Osteocyte (in vitro differentiated cells): ENCODE measurements around the gene MYO1D. TPM values are rescaled to one million over a fixed set of nuclear protein-coding genes. Genes with fewer than 3 reads are reported as not detected.
"Not testable (repeated sequence)": the region's sequence is repeated elsewhere in the genome, so short reads cannot be mapped to it uniquely, and the experiment has no call there.

Source experiments
- DNase-seq: peaks from one replicate; pipeline ENCODE4 v3.0.0; 2021; ENCODE audit warnings: mixed read lengths; ENCODE audit not compliant: unreplicated experiment; ENCODE audit errors: extremely low spot score
- H3K27ac Mint-ChIP-seq: one replicate; pipeline ENCODE4 v1.8.0; 2021; ENCODE audit warnings: mild to moderate bottlenecking, mixed read lengths; ENCODE audit not compliant: unreplicated experiment
- H3K27me3 Mint-ChIP-seq: one replicate; pipeline ENCODE4 v1.8.0; 2021; ENCODE audit warnings: mixed read lengths; ENCODE audit not compliant: unreplicated experiment
- H3K36me3 Mint-ChIP-seq: one replicate; pipeline ENCODE4 v1.8.0; 2021; ENCODE audit warnings: mixed read lengths; ENCODE audit not compliant: unreplicated experiment
- H3K4me1 Mint-ChIP-seq: one replicate; pipeline ENCODE4 v1.8.0; 2021; ENCODE audit warnings: mixed read lengths; ENCODE audit not compliant: unreplicated experiment
- H3K4me3 Mint-ChIP-seq: one replicate; pipeline ENCODE4 v1.8.0; 2021; ENCODE audit warnings: mild to moderate bottlenecking, moderate library complexity, mixed read lengths; ENCODE audit not compliant: unreplicated experiment
- H3K9me3 Mint-ChIP-seq: one replicate; pipeline ENCODE4 v1.8.0; 2021; ENCODE audit warnings: mixed read lengths; ENCODE audit not compliant: unreplicated experiment
- CTCF ChIP-seq: fragments of 200-600 bp; sonication (generic); IDR thresholded peaks from 2 replicates; pipeline ENCODE4 v1.5.0; 2021; ENCODE audit warnings: antibody characterized with exemption, mild to moderate bottlenecking, moderate library complexity
- total RNA-seq: library from RNA; stranded (reverse); gene quantifications from 2 replicates; pipeline ENCODE4 v1.2.1, GENCODE V29; 2021

MYO1D gene
- total RNA-seq, 1 donor from 2014 or later: 19.1 TPM

- Mint-ChIP-seq H3K9me3 (no peaks in the 10 kb centered on the region), H3K27me3 (no peaks in the 10 kb centered on the region), H3K27ac (no peak overlapping the region), H3K4me1 (no peaks in the 10 kb centered on the region), H3K36me3 (no peaks in the 10 kb centered on the region), H3K4me3 (no peak overlapping the region)
- DNase-seq: no peak
- no peak for TF ChIP-seq CTCF
These were observed 130.6 kb downstream of the MYO1D start for GRCh38 chr17:32746280-32746679.

DNA sequence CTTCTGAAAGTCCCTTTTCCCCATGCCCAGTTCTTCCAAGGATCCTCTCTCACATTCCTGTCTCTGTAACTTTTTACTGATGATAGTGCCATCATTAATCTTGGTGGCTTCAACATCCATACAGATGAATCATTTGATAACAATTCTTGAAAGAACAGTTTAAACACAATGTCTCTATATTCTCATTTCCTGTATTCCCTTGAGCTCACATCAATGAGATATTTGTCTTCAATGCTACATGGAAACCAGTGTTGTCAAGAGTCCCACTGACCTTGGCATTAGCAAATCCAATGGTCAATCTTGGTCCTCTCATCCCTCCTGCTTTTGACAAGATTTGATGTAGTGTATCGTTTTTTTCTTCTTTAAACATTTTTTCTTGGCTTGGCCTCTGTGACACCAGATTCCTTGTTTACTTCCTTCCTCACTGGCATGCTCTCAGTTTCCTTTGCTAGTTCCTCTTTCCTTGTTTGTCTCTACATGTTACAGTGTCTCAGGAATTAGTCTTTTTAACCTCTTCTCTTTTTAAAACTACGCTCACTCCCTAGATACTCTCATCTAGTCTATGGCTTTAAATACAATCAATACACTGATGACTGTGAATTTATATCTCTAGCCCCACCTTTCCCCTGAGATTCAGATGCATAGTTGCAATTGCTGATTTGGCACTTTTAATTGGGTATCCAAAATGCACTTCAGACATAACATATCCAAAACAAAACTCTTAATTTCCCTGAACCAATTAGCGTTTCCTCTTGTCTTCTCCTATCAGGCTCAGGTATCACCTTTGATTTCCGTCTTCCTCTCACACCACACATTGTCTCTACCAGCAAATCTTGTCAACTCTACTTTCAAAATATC lies 134.0 kb downstream of the MYO1D start:
- Mint-ChIP-seq H3K36me3 (no peaks in the 10 kb centered on the region), H3K27me3 (no peaks in the 10 kb centered on the region), H3K9me3 (no peaks in the 10 kb centered on the region), H3K27ac (no peak overlapping the region), H3K4me3 (no peak overlapping the region), H3K4me1 (no peaks in the 10 kb centered on the region)
- TF ChIP-seq CTCF: no peak
- no peak for DNase-seq

DNA sequence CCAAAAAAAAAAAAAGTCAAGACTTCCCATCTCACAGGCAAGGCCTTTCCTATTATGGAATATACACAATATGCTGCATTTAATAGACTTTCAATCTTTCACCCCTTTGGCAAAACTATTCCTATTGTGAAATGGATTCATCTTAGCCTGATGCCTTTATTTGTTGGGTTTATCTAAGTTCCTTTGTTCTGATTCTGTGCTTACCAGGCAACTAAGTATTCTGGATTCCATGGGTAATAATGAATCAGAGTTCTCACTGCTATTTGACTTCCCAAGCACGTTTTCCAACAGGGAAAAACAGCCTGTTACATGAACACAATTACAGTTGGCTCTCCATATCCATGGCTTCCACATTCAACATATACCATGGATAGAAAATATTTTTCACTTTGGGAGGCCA lies 135.5 kb downstream of the MYO1D start:
- Mint-ChIP-seq H3K4me1 (no peaks in the 10 kb centered on the region), H3K4me3 (no peak overlapping the region), H3K9me3 (no peaks in the 10 kb centered on the region), H3K27me3 (no peaks in the 10 kb centered on the region), H3K36me3 (no peaks in the 10 kb centered on the region), H3K27ac (no peak overlapping the region)
- DNase-seq: no peak
- TF ChIP-seq CTCF: no peak

DNA sequence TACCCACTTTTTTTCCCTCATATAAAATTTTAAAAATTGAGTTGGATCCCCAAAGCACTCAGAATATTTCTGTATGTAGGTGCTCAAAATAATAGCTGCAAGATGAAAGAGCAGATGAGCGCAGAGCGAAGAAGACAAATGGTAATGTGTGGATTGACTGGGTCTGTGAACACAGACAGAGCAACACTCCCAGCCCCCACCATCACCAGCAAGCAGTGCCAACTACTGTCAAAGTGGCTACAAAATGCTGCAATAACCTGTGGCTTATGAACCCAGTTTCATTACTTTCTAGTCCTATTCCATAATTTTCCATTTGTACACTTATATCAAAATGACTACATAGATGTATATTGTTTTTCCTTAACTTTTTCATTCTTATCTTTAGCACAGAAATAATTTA lies 137.2 kb downstream of the MYO1D start:
- H3K36me3 Mint-ChIP-seq: no peaks in the 10 kb centered on the region
- H3K27me3 Mint-ChIP-seq: no peaks in the 10 kb centered on the region
- H3K27ac Mint-ChIP-seq: no peak overlapping the region
- no peaks in the 10 kb centered on the region for H3K4me1 Mint-ChIP-seq
- H3K4me3 Mint-ChIP-seq: no peak overlapping the region
- TF ChIP-seq CTCF: no peak
- DNase-seq: no peak
- no peaks in the 10 kb centered on the region for H3K9me3 Mint-ChIP-seq

GRCh38 chr17:32739151-32739550 lies 137.8 kb downstream of the MYO1D start:
- not testable (repeated sequence) for H3K4me3 Mint-ChIP-seq, DNase-seq, H3K4me1 Mint-ChIP-seq, H3K9me3 Mint-ChIP-seq, H3K27ac Mint-ChIP-seq, H3K36me3 Mint-ChIP-seq, H3K27me3 Mint-ChIP-seq
